K562 (cell line): ENCODE data around the gene SNRNP70. TPM values are rescaled to one million over a fixed set of nuclear protein-coding genes. Genes with fewer than 3 reads are reported as not detected.
A peak's percentile ranks its signal among the peaks of the same experiment; 100 is the strongest.

Experiments used
- BRD9 ChIP-seq: fragments of 450-650 bp; IDR thresholded peaks from 2 replicates; pipeline ENCODE4 v1.6.1; 2018; ENCODE audit warnings: low read depth; ENCODE audit not compliant: partially characterized antibody
- HMBOX1 ChIP-seq: sonication (generic); IDR thresholded peaks from 2 replicates; pipeline ENCODE4 v1.6.1; 2016
- KHSRP ChIP-seq: fragments of 450-650 bp; IDR thresholded peaks from 2 replicates; pipeline ENCODE4 v1.6.1; 2017
- KLF13 ChIP-seq: fragments of 450-650 bp; IDR thresholded peaks from 2 replicates; pipeline ENCODE4 v1.6.1; 2016; ENCODE audit warnings: missing genetic modification characterization, low read depth, mild to moderate bottlenecking, missing compliant biosample characterization, moderate library complexity, borderline replicate concordance
- SP1 ChIP-seq: sonication (generic); formaldehyde crosslinking; IDR thresholded peaks from 2 replicates; pipeline ENCODE4 v1.8.1; 2022; ENCODE audit warnings: mild to moderate bottlenecking, missing genetic modification reagents
- XRCC3 ChIP-seq: fragments of 450-650 bp; IDR thresholded peaks from 2 replicates; pipeline ENCODE4 v1.6.1; 2017; ENCODE audit warnings: mild to moderate bottlenecking, moderate library complexity
- ZNF165 ChIP-seq: fragments of 250-450 bp; sonication (Bioruptor Pico); IDR thresholded peaks from 2 replicates; pipeline ENCODE4 v1.4.0; 2020; ENCODE audit warnings: borderline replicate concordance
- ZNF24 ChIP-seq: fragments of 450-650 bp; IDR thresholded peaks from 2 replicates; pipeline ENCODE4 v1.6.1; 2016
- ZNF407 ChIP-seq: fragments of 450-650 bp; IDR thresholded peaks from 2 replicates; pipeline ENCODE4 v1.6.1; 2016; ENCODE audit warnings: low read depth
- ZZZ3 ChIP-seq: fragments of 450-650 bp; IDR thresholded peaks from 2 replicates; pipeline ENCODE4 v1.6.1; 2016; ENCODE audit warnings: antibody characterized with exemption, mild to moderate bottlenecking, moderate library complexity
- polyA plus RNA-seq, 8 experiments: library from polyadenylated mRNA; depleted of rRNA in 4 of 8; stranded (reverse) in 5 of 8; unstranded in 3 of 8; fragments of >200 nt; fragmentation: Nextera tagmentation in 2 of 8; fragmentation: Illumina TruSeq in 1 of 8; extraction: Ambion mirVana in 2 of 8; extraction: Trizol in 1 of 8; gene quantifications; 2 replicates each; pipeline versions ENCODE4 v1.2.1 to v1.2.3, GENCODE V29; 2011 to 2014; ENCODE audit warnings: inconsistent platforms in 1 of 8, missing spikeins in 1 of 8
- total RNA-seq, 7 experiments: library from RNA; depleted of rRNA in 6 of 7; stranded (reverse); fragments of >200 nt in 6 of 7; fragmentation: Illumina TruSeq in 2 of 7; extraction: Trizol in 2 of 7; gene quantifications; 2 replicates each; pipeline versions ENCODE4 v1.2.1 to v1.2.3, GENCODE V29; 2011 to 2021; ENCODE audit warnings: low replicate concordance in 1 of 7
- TF ChIP-seq, protein P1 (sequence below): fragments of 200-800 bp; sonication (Bioruptor generic); IDR thresholded peaks from 2 replicates; pipeline ENCODE4 v1.6.1; 2017; ENCODE audit warnings: missing genetic modification characterization, missing compliant biosample characterization
- TF ChIP-seq, protein P2 (sequence below), 2 experiments: fragments of 450-650 bp; conservative IDR thresholded peaks; 2 replicates each; pipeline ENCODE4 v1.6.1; 2017; ENCODE audit warnings: mild to moderate bottlenecking in 2 of 2, moderate library complexity in 2 of 2
- TF ChIP-seq, protein P3 (sequence below): fragments of 450-650 bp; IDR thresholded peaks from 2 replicates; pipeline ENCODE4 v1.6.1; 2016; ENCODE audit warnings: low read depth, mild to moderate bottlenecking, moderate library complexity

SNRNP70 gene
- total and polyA plus RNA-seq, 9 of the 15 experiments (the other 6 are each of a cell fraction or from before 2014, with no cell fraction given) = 2.8 to 496 (median 136) TPM

GRCh38 chr19:49085020-49085867 lies at the start of gene SNRNP70 (continued):
- TF ChIP-seq, protein P1, sequence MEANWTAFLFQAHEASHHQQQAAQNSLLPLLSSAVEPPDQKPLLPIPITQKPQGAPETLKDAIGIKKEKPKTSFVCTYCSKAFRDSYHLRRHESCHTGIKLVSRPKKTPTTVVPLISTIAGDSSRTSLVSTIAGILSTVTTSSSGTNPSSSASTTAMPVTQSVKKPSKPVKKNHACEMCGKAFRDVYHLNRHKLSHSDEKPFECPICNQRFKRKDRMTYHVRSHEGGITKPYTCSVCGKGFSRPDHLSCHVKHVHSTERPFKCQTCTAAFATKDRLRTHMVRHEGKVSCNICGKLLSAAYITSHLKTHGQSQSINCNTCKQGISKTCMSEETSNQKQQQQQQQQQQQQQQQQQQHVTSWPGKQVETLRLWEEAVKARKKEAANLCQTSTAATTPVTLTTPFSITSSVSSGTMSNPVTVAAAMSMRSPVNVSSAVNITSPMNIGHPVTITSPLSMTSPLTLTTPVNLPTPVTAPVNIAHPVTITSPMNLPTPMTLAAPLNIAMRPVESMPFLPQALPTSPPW (CRISPR knock-in tag) = peak; percentile 90
- TF ChIP-seq ZZZ3 = peak; percentile 90
- peak; percentile 98 for TF ChIP-seq SP1
- peak; percentile 34; the same call in 1 of the 2 replicates for TF ChIP-seq KLF13 (tag)
- TF ChIP-seq KHSRP = no peak
- TF ChIP-seq HMBOX1 = no peak
- no peak for TF ChIP-seq ZNF24
- no peak for TF ChIP-seq XRCC3
- peak; percentile 83; the same call in 1 of the 2 replicates for TF ChIP-seq ZNF165 (CRISPR knock-in tag)
- no peak for TF ChIP-seq BRD9
- TF ChIP-seq, protein P2, sequence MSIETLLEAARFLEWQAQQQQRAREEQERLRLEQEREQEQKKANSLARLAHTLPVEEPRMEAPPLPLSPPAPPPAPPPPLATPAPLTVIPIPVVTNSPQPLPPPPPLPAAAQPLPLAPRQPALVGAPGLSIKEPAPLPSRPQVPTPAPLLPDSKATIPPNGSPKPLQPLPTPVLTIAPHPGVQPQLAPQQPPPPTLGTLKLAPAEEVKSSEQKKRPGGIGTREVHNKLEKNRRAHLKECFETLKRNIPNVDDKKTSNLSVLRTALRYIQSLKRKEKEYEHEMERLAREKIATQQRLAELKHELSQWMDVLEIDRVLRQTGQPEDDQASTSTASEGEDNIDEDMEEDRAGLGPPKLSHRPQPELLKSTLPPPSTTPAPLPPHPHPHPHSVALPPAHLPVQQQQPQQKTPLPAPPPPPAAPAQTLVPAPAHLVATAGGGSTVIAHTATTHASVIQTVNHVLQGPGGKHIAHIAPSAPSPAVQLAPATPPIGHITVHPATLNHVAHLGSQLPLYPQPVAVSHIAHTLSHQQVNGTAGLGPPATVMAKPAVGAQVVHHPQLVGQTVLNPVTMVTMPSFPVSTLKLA (conservative IDR thresholded peaks at IDR 0.05) = peak; percentile 73 to 92; a peak in 3 of 4 replicates
- TF ChIP-seq ZNF407 = no peak
- TF ChIP-seq, protein P3, sequence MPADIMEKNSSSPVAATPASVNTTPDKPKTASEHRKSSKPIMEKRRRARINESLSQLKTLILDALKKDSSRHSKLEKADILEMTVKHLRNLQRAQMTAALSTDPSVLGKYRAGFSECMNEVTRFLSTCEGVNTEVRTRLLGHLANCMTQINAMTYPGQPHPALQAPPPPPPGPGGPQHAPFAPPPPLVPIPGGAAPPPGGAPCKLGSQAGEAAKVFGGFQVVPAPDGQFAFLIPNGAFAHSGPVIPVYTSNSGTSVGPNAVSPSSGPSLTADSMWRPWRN = no peak; the same call in 1 of the 2 replicates
